AG09309 (cell line): ENCODE measurements around the gene ADGRD1.

Source experiments
- DNase-seq: peaks from one replicate; pipeline ENCODE4 v3.0.0-alpha.2; 2010; ENCODE audit warnings: low read depth
- H3K4me3 ChIP-seq: 2 replicates; pipeline ENCODE4 v1.5.1; 2011; ENCODE audit warnings: mild to moderate bottlenecking, low read depth, low read length, moderate library complexity; ENCODE audit not compliant: control insufficient read depth
- TF ChIP-seq, protein P1 (sequence below): IDR thresholded peaks from 2 replicates; pipeline ENCODE4 v1.5.1; 2011; ENCODE audit warnings: mild to moderate bottlenecking, low read depth, low read length, inconsistent platforms; ENCODE audit not compliant: insufficient read depth, control insufficient read depth; ENCODE audit errors: missing control alignments

The ADGRD1 gene

DNA sequence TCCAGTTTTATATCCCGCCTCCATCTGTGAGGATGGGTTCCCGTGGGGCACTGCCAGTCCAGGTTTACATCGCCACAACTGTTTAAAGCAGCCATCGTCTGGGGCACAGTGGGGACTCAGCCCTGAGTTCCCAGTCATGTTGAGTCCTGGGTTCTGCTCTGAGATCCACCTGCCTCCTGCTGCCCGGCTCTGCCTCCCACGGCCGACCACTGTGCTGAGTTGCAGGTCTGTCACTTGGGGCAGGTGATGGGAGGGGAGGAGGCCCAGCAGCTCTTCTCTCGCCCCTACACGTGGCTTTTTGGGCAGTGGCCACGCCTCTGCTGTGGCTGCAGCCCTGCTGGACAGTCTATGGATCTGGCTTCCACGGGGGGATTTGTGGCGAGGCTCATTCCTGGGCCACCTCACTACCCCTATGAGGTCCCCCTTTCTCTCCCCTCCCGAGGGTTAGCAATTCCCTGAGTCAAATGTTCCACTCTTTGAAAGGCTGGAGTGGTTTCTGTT lies 143.0 kb downstream of the ADGRD1 start:
- DNase-seq = no peak
- H3K4me3 ChIP-seq = no peak overlapping the region
- TF ChIP-seq, protein P1, sequence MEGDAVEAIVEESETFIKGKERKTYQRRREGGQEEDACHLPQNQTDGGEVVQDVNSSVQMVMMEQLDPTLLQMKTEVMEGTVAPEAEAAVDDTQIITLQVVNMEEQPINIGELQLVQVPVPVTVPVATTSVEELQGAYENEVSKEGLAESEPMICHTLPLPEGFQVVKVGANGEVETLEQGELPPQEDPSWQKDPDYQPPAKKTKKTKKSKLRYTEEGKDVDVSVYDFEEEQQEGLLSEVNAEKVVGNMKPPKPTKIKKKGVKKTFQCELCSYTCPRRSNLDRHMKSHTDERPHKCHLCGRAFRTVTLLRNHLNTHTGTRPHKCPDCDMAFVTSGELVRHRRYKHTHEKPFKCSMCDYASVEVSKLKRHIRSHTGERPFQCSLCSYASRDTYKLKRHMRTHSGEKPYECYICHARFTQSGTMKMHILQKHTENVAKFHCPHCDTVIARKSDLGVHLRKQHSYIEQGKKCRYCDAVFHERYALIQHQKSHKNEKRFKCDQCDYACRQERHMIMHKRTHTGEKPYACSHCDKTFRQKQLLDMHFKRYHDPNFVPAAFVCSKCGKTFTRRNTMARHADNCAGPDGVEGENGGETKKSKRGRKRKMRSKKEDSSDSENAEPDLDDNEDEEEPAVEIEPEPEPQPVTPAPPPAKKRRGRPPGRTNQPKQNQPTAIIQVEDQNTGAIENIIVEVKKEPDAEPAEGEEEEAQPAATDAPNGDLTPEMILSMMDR = no peak

DNA sequence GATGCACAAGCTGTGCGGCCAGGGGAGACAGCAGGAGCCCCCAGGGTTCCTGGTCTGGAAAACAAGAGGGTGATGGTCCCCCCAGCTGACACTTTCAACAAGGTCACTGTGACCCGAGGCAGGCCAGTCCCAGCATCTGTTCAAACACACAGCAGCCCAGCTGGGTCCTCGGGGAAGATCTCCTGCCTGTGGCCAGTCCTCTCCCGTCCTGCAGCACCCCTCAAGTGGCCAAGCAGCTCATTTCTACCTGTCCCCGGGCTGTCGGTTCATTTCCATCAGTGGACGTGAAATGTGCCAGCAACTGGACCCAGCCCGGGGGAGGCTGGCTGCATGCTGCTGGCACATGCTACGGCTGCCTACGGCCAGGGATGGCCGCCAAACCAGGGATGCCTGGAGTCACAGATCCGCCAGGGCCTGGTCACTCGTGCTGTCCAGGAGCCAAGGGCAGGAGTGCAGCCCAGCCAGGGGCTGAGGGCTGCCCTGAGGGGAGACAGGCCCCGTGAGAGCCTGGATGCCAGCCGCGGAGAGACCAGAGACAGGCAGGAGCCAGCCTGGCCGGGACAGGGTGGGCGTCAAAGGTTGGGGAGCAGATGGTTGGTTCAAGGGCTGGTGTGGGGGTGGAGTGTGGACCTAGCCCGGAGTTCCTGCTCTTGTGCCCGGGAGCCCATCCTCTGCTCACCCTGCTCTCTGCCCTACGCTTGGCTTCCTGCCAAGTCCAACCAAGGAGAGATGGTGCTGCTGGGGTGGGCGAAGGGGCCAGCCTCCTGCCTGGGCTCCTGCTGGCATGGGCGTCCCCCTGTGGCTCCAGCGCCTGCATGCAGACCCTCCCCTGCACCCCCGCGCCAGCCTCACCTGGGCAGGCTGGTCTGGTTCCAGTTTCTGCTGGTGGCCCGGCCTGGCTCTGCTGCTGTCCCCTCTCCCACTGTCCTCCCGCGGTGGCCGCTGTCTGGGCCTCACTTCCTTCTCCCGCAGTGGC lies 143.8 kb downstream of the ADGRD1 start:
- DNase-seq = no peak

DNA sequence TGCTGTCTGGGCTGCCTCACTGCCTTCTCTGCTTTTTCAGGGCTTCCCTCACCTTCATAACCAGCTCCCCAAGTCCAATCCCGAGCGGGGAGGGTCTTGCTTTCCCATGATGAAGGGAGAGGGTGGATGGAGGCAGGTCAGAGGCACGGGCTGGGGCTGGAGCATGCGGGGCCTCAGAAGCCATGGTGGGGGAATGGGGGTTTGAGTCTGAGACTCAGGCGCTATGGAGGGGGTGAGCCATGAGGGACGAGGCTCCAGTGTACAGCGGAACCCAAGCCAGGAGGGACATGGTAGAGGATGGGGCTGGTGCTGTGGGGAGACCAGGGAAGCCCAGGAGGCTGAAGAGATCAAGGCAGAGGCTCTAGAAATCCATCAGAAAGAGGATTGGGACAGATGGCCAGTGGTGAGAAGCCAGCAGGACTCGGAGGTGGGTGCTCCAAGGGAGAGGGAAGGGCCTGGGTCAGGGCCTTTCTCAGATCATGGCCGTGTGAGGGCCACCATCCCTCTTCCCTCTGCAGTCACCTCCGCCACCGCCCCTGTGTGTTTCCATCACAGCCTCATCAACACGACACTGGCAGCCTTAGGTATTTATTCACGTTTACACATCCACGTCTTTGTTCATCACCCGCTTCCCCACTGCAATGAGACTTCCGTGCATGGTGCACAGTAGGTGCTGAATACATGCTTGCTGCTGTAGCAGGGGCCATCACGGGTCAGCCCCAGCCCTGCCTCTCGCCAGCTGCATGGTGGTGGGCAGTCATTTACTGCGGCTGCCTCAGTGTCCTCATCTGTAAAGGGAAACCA lies 144.7 kb downstream of the ADGRD1 start:
- DNase-seq = no peak
- no peak overlapping the region for H3K4me3 ChIP-seq
- TF ChIP-seq, protein P1 = no peak

More for the DNA sequence above, 143.8 kb downstream of the ADGRD1 start:
- no peak overlapping the region for H3K4me3 ChIP-seq
- TF ChIP-seq, protein P1 = no peak

DNA sequence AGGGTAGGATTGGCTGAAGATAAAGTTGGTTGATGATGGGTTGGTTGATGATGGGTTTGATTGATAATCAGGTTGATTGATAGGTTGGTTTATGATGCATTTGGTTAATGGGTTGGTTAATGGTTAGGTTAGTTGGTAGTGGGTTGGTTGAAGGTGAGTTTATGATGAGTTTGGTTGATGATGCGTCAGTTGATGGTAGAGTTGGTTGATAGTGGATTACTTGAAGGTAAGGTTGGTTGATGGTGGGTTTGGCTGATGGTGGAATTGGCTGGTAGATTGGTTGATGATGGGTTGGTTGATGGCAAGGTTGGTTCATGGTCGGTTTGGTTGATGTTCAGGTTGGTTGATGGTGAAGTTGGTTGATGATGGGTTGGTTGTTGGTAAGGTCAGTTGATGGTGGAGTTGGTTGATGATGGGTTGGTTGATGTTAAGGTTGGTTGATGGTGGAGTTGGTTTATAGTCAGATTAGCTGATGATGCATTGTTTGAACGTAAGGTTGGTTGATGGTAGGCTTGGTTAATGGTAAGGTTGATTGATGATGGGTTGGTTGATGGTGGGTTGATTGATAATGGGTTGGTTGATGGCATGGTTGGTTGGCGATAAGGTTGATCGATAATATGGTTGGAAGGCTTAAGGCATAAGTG lies 146.4 kb downstream of the ADGRD1 start:
- TF ChIP-seq, protein P1 = no peak
- no peak for DNase-seq
- no peak overlapping the region for H3K4me3 ChIP-seq

DNA sequence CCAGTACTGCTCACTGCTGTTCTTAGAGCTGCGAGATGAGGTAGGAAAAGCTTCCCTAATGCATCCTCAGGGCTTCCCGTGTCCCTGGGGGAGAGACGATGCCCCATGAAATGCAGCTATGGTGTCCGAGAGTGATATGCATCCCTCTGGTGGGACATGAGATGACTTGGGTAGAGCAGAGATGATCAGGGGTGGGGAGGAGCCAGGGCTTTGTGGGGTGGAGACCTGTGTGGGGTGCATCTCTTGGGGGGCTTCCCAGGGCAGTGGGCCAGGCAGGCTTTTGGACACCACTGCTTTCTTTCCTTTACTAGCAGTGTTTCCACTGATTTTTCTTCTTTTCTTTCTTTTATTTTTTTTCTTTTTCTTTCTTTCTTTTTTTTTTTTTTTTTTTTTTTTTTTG lies 147.3 kb downstream of the ADGRD1 start:
- TF ChIP-seq, protein P1 = no peak
- no peak for DNase-seq
- H3K4me3 ChIP-seq = no peak overlapping the region
